Stimulated activated effector memory CD8-positive, alpha-beta T cell treated with anti-CD3 and anti-CD28 coated beads, Interleukin-12 subunit alpha, Interleukin-12 subunit beta, amount 100 ng/mL, for 72 hours (primary cell): ENCODE data around the gene UBE2I.
"Not testable (repeated sequence)": the region's sequence is repeated elsewhere in the genome, so short reads cannot be mapped to it uniquely, and the experiment has no call there.

Source experiments
- ATAC-seq: fragments of 150-1000 bp; cut with Tn5 transposase; 2 replicates; pipeline ENCODE4 v1.10.0; 2021
- DNase-seq, 2 donors: peaks; one replicate each; pipeline ENCODE4 v3.0.0; 2021 to 2022; ENCODE audit warnings: low spot score in 2 of 2
- H3K27ac Mint-ChIP-seq: one replicate; pipeline ENCODE4 v1.8.0; 2022; ENCODE audit warnings: mild to moderate bottlenecking, mixed read lengths
- H3K36me3 Mint-ChIP-seq: one replicate; pipeline ENCODE4 v1.8.0; 2022; ENCODE audit warnings: mild to moderate bottlenecking, mixed read lengths
- H3K4me1 Mint-ChIP-seq: one replicate; pipeline ENCODE4 v1.8.0; 2022; ENCODE audit warnings: mixed read lengths
- H3K4me3 Mint-ChIP-seq: one replicate; pipeline ENCODE4 v1.8.0; 2022; ENCODE audit warnings: mild to moderate bottlenecking, mixed read lengths
- H3K9me3 Mint-ChIP-seq: one replicate; pipeline ENCODE4 v1.8.0; 2022; ENCODE audit warnings: mixed read lengths

Gene UBE2I

GRCh38 chr16:1283996-1284616 lies 25.3 kb upstream of the UBE2I start:
- peaks cover 4% of the 10 kb centered on the region for H3K4me1 Mint-ChIP-seq
- H3K36me3 Mint-ChIP-seq: no peaks in the 10 kb centered on the region
- no peak overlapping the region for H3K27ac Mint-ChIP-seq
- no peaks in the 10 kb centered on the region for H3K9me3 Mint-ChIP-seq
- no peak overlapping the region for H3K4me3 Mint-ChIP-seq
- ATAC-seq (no peak), DNase-seq (no peak)

GRCh38 chr16:1285669-1286512 lies 23.5 kb upstream of the UBE2I start:
- H3K36me3 Mint-ChIP-seq: no peaks in the 10 kb centered on the region
- ATAC-seq (no peak), DNase-seq (no peak)
- peaks cover 4% of the 10 kb centered on the region for H3K4me1 Mint-ChIP-seq
- H3K27ac Mint-ChIP-seq: no peak overlapping the region
- no peak overlapping the region for H3K4me3 Mint-ChIP-seq
- no peaks in the 10 kb centered on the region for H3K9me3 Mint-ChIP-seq

- no peak for DNase-seq
- no peak overlapping the region for H3K27ac Mint-ChIP-seq
- no peak for ATAC-seq
- no peak overlapping the region for H3K4me3 Mint-ChIP-seq
- no peaks in the 10 kb centered on the region for H3K9me3 Mint-ChIP-seq
- peaks cover 4% of the 10 kb centered on the region for H3K4me1 Mint-ChIP-seq
- H3K36me3 Mint-ChIP-seq: no peaks in the 10 kb centered on the region
These were observed 22.8 kb upstream of the UBE2I start for GRCh38 chr16:1286513-1287094.

GRCh38 chr16:1287982-1288670 lies 21.3 kb upstream of the UBE2I start:
- Mint-ChIP-seq H3K4me3 (no peak overlapping the region), H3K9me3 (no peaks in the 10 kb centered on the region)
- ATAC-seq: no peak

GRCh38 chr16:1288813-1289476 lies 20.5 kb upstream of the UBE2I start:
- no peaks in the 10 kb centered on the region for H3K9me3 Mint-ChIP-seq
- no peak overlapping the region for H3K4me3 Mint-ChIP-seq
- no peaks in the 10 kb centered on the region for H3K36me3 Mint-ChIP-seq
- DNase-seq (no peak), ATAC-seq (no peak)
- H3K27ac Mint-ChIP-seq: no peak overlapping the region
- H3K4me1 Mint-ChIP-seq: no peaks in the 10 kb centered on the region

More at GRCh38 chr16:1287982-1288670, 21.3 kb upstream of the UBE2I start:
- Mint-ChIP-seq H3K27ac (no peak overlapping the region), H3K4me1 (peaks cover 4% of the 10 kb centered on the region), H3K36me3 (no peaks in the 10 kb centered on the region)
- DNase-seq: no peak

GRCh38 chr16:1289477-1289866 lies 20.0 kb upstream of the UBE2I start:
- ATAC-seq: no peak
- H3K36me3 Mint-ChIP-seq: no peaks in the 10 kb centered on the region
- DNase-seq: no peak
- no peaks in the 10 kb centered on the region for H3K4me1 Mint-ChIP-seq
- no peak overlapping the region for H3K4me3 Mint-ChIP-seq
- no peaks in the 10 kb centered on the region for H3K9me3 Mint-ChIP-seq
- no peak overlapping the region for H3K27ac Mint-ChIP-seq

- no peak overlapping the region for H3K27ac Mint-ChIP-seq
- no peak overlapping the region for H3K4me3 Mint-ChIP-seq
- no peaks in the 10 kb centered on the region for H3K4me1 Mint-ChIP-seq
- no peaks in the 10 kb centered on the region for H3K36me3 Mint-ChIP-seq
- no peaks in the 10 kb centered on the region for H3K9me3 Mint-ChIP-seq
- peak; percentile 9 for ATAC-seq
- DNase-seq: no peak
These were observed 19.4 kb upstream of the UBE2I start for GRCh38 chr16:1290063-1290501.

GRCh38 chr16:1290860-1291575 lies 18.4 kb upstream of the UBE2I start:
- ATAC-seq (no peak), DNase-seq (no peak)
- Mint-ChIP-seq H3K4me1 (no peaks in the 10 kb centered on the region), H3K4me3 (no peak overlapping the region), H3K36me3 (no peaks in the 10 kb centered on the region), H3K9me3 (no peaks in the 10 kb centered on the region), H3K27ac (no peak overlapping the region)

GRCh38 chr16:1291576-1291974 lies 17.9 kb upstream of the UBE2I start:
- Mint-ChIP-seq H3K36me3 (no peaks in the 10 kb centered on the region), H3K9me3 (no peaks in the 10 kb centered on the region), H3K27ac (no peak overlapping the region), H3K4me1 (peaks cover under 1% of the 10 kb centered on the region), H3K4me3 (no peak overlapping the region)
- no peak for DNase-seq
- no peak for ATAC-seq

GRCh38 chr16:1292208-1292607 lies 17.2 kb upstream of the UBE2I start:
- H3K27ac Mint-ChIP-seq, H3K36me3 Mint-ChIP-seq, DNase-seq, H3K9me3 Mint-ChIP-seq, H3K4me3 Mint-ChIP-seq, H3K4me1 Mint-ChIP-seq, ATAC-seq: not testable (repeated sequence)

GRCh38 chr16:1292808-1293207 lies 16.6 kb upstream of the UBE2I start:
- not testable (repeated sequence) for DNase-seq, H3K4me3 Mint-ChIP-seq, H3K36me3 Mint-ChIP-seq, H3K4me1 Mint-ChIP-seq, ATAC-seq, H3K9me3 Mint-ChIP-seq, H3K27ac Mint-ChIP-seq

- ATAC-seq: no peak
- Mint-ChIP-seq H3K36me3 (no peaks in the 10 kb centered on the region), H3K9me3 (no peaks in the 10 kb centered on the region), H3K27ac (no peak overlapping the region), H3K4me3 (no peak overlapping the region), H3K4me1 (peaks cover 7% of the 10 kb centered on the region)
- DNase-seq: no peak
These were observed 15.3 kb upstream of the UBE2I start for GRCh38 chr16:1293921-1294656.

GRCh38 chr16:1295465-1295864 lies 14.0 kb upstream of the UBE2I start:
- no peak overlapping the region for H3K4me3 Mint-ChIP-seq
- H3K27ac Mint-ChIP-seq: no peak overlapping the region
- no peaks in the 10 kb centered on the region for H3K9me3 Mint-ChIP-seq
- DNase-seq (no peak), ATAC-seq (no peak)
- H3K4me1 Mint-ChIP-seq: peaks cover 7% of the 10 kb centered on the region
- H3K36me3 Mint-ChIP-seq: no peaks in the 10 kb centered on the region

- not testable (repeated sequence) for DNase-seq, H3K4me3 Mint-ChIP-seq, H3K27ac Mint-ChIP-seq, ATAC-seq, H3K36me3 Mint-ChIP-seq, H3K9me3 Mint-ChIP-seq
- H3K4me1 Mint-ChIP-seq: peaks cover 11% of the 10 kb centered on the region
These were observed 12.8 kb upstream of the UBE2I start for GRCh38 chr16:1296688-1297017.
